ENCODE data around the gene DAG1.

Gene DAG1

DNA sequence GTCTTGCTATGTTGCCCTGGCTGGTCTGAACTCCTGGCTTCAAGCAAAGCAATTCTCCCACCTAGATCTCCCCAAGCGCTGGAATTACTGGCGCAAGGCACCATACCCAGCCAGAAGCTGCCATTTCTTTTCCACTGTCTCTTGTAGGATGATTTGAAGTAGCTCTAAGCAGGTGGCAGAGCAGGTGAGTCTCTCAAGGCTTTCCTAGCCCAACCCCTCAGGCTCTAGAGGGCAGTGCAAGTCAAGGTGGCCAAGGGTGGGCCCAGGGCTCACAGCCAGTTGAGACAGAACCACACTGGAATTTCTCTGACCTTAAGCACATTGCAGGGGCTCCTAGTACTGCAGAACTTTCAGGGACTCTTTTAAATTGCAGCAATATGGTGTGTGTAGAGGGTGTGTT, 15.6 kb upstream of the DAG1 start:
- H3K4me2 ChIP-seq (ENCODE audit: low read length), result no peak overlapping the region
- H3K27ac ChIP-seq, result no peak overlapping the region
- no peak overlapping the region for H3K9ac ChIP-seq
- H3K36me3 ChIP-seq (ENCODE audit: control insufficient read depth, insufficient read depth, low read length), result no peaks in the 10 kb centered on the region
- no peak overlapping the region for H3K4me3 ChIP-seq (ENCODE audit: low read depth, low read length)
- H2AFZ ChIP-seq, result peak overlapping the region; percentile 56
- TF ChIP-seq, protein P1, sequence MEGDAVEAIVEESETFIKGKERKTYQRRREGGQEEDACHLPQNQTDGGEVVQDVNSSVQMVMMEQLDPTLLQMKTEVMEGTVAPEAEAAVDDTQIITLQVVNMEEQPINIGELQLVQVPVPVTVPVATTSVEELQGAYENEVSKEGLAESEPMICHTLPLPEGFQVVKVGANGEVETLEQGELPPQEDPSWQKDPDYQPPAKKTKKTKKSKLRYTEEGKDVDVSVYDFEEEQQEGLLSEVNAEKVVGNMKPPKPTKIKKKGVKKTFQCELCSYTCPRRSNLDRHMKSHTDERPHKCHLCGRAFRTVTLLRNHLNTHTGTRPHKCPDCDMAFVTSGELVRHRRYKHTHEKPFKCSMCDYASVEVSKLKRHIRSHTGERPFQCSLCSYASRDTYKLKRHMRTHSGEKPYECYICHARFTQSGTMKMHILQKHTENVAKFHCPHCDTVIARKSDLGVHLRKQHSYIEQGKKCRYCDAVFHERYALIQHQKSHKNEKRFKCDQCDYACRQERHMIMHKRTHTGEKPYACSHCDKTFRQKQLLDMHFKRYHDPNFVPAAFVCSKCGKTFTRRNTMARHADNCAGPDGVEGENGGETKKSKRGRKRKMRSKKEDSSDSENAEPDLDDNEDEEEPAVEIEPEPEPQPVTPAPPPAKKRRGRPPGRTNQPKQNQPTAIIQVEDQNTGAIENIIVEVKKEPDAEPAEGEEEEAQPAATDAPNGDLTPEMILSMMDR (IDR thresholded peaks at IDR 0.05), result peak; percentile 48
- no peaks in the 10 kb centered on the region for H3K27me3 ChIP-seq (ENCODE audit: control insufficient read depth, insufficient read depth, low read length)
- H3K9me3 ChIP-seq (ENCODE audit: control insufficient read depth, low read length), result no peaks in the 10 kb centered on the region
- no peaks in the 10 kb centered on the region for H3K4me1 ChIP-seq
- no peaks in the 10 kb centered on the region for H3K79me2 ChIP-seq

DNA sequence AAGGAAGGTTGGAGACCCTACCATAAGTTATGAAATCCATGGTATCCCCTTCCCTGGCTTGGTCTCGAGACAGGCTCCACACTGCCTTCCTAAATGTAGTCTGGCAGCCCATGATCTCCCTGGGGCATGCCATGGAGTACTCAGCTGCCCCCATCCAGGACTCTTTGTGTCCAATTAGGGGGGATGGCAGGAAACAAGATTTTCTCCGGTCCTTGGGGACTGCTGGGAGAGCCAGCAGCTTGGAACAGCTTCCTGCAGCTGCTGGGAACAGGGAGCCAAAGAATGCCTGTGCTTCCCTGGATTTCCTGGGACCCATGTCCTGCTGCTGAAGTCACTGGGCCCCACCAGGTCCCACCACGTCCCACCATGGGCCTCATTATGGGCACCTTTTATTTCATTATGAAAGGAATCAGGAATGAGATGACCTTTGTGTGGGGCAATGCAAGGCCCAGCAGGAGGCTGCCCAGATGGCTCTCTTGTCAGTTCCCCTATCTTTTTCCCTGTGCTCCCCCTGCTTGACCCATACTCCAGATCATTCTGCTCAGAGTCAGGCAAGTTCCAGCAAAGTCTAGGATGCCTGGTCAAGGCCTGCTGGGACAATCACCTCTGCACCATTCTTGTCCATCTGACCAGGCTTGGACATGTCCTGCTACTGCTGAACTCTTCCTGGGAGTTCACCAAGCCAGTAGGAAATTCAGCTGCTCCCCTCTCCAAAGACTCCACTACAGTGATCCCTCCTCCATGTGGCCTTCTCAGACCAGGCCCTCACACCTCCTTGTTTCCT, 15.0 kb upstream of the DAG1 start:
- no peak overlapping the region for H2AFZ ChIP-seq
- H3K4me2 ChIP-seq (ENCODE audit: low read length), result no peak overlapping the region
- no peaks in the 10 kb centered on the region for H3K9me3 ChIP-seq (ENCODE audit: control insufficient read depth, low read length)
- no peaks in the 10 kb centered on the region for H3K36me3 ChIP-seq (ENCODE audit: control insufficient read depth, insufficient read depth, low read length)
- no peak overlapping the region for H3K27ac ChIP-seq
- H3K4me3 ChIP-seq (ENCODE audit: low read depth, low read length), result no peak overlapping the region
- TF ChIP-seq, protein P1 (IDR thresholded peaks at IDR 0.05), result no peak
- no peaks in the 10 kb centered on the region for H3K79me2 ChIP-seq
- no peaks in the 10 kb centered on the region for H3K27me3 ChIP-seq (ENCODE audit: control insufficient read depth, insufficient read depth, low read length)
- no peaks in the 10 kb centered on the region for H3K4me1 ChIP-seq
- no peak overlapping the region for H3K9ac ChIP-seq

DNA sequence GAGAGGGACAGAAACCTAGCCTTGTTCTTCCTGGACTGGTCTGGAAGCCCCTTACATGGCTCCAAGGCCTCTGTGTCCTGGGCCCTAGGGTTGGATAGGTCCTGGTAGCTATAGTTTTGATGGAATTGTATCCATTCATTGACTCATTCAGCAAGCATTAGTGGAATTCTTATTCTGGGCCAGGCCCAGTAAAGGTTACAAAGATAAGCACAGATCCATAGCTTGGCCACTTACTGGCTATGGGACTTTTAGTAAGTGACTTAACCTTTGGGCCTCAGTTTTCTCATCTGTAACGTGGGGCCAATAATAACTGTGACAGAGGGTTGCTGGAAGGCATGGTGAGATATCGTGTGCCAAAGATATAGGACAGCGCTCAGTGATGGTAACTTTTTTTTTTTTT, 13.6 kb upstream of the DAG1 start:
- H3K9ac ChIP-seq, result no peak overlapping the region
- H3K27me3 ChIP-seq (ENCODE audit: control insufficient read depth, insufficient read depth, low read length), result no peaks in the 10 kb centered on the region
- H3K9me3 ChIP-seq (ENCODE audit: control insufficient read depth, low read length), result no peaks in the 10 kb centered on the region
- H3K27ac ChIP-seq, result no peak overlapping the region
- no peak overlapping the region for H3K4me3 ChIP-seq (ENCODE audit: low read depth, low read length)
- H2AFZ ChIP-seq, result no peak overlapping the region
- H3K4me1 ChIP-seq, result no peaks in the 10 kb centered on the region
- TF ChIP-seq, protein P1 (IDR thresholded peaks at IDR 0.05), result no peak
- H3K79me2 ChIP-seq, result no peaks in the 10 kb centered on the region
- H3K36me3 ChIP-seq (ENCODE audit: control insufficient read depth, insufficient read depth, low read length), result no peaks in the 10 kb centered on the region
- H3K4me2 ChIP-seq (ENCODE audit: low read length), result no peak overlapping the region

DNA sequence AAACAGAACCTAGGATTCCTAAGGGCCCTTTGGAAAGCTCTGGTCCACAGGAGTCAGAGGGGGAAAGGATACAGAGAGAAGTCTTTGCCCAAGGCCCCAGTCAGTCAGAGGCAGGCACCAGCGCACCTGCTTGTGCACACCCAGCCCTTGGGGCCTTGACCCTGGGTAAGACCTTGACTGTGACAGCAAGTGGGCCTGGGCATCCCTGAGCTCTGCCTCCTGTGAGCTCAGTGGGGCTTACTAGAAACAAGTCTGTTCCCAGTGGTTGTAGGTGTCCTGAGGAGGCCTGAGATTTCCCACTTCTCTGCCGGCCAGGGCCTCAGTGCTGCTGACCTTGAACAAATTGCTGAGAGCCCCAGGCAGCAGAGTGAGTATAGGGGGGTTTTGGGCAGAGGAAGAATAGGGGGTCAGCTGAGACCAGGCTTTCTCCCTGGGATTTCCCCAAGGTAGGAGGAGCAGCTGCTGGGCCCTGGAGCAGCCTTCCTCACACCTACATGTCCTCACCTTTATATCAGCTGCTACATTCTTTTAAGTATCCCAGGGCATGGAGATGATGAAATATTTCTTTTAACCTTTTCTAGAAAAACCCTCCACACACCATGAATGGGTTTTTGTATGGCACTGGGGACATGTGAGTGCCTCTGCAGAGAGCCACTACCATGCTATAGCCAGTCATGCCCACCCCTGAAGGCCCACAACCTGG, 9.7 kb upstream of the DAG1 start:
- Histone ChIP-seq H2AFZ (no peak overlapping the region), H3K9ac (no peak overlapping the region), H3K9me3 (ENCODE audit: control insufficient read depth, low read length) (no peaks in the 10 kb centered on the region), H3K4me3 (ENCODE audit: low read depth, low read length) (no peak overlapping the region), H3K4me1 (no peaks in the 10 kb centered on the region), H3K4me2 (ENCODE audit: low read length) (no peak overlapping the region), H3K79me2 (no peaks in the 10 kb centered on the region), H3K36me3 (ENCODE audit: control insufficient read depth, insufficient read depth, low read length) (no peaks in the 10 kb centered on the region), H3K27me3 (ENCODE audit: control insufficient read depth, insufficient read depth, low read length) (no peaks in the 10 kb centered on the region), H3K27ac (no peak overlapping the region)
- TF ChIP-seq, protein P1 (IDR thresholded peaks at IDR 0.05), result no peak
